Effector memory CD4-positive, alpha-beta T cell (primary cell): ENCODE measurements around the gene ORAI1.

ENCODE experiments used
- DNase-seq, 3 donors: peaks; one replicate each; pipeline ENCODE4 v3.0.0-alpha.2; 2020
- H3K27ac ChIP-seq: 2 replicates; pipeline ENCODE4 v1.7.0; 2013; ENCODE audit warnings: mild to moderate bottlenecking, low read length, moderate library complexity; ENCODE audit not compliant: insufficient read depth, poor library complexity, severe bottlenecking
- H3K27me3 ChIP-seq: replicated peaks from 2 replicates; pipeline ENCODE4 v1.7.0; 2013; ENCODE audit warnings: mild to moderate bottlenecking, low read length; ENCODE audit not compliant: insufficient read depth, control insufficient read depth, poor library complexity, severe bottlenecking
- H3K36me3 ChIP-seq: 2 replicates; pipeline ENCODE4 v1.7.0; 2013; ENCODE audit warnings: mild to moderate bottlenecking, low read length, moderate library complexity; ENCODE audit not compliant: control insufficient read depth, insufficient read depth
- H3K4me1 ChIP-seq: 2 replicates; pipeline ENCODE4 v1.7.0; 2013; ENCODE audit warnings: low read length, mild to moderate bottlenecking; ENCODE audit not compliant: control insufficient read depth, insufficient read depth, poor library complexity, severe bottlenecking
- H3K4me3 ChIP-seq: 2 replicates; pipeline ENCODE4 v1.7.0; 2013; ENCODE audit warnings: low read length, low read depth, mild to moderate bottlenecking; ENCODE audit not compliant: insufficient read depth, poor library complexity, severe bottlenecking
- H3K9me3 ChIP-seq: 2 replicates; pipeline ENCODE4 v1.7.0; 2013; ENCODE audit warnings: mild to moderate bottlenecking, low read length, moderate library complexity; ENCODE audit not compliant: control insufficient read depth
- total RNA-seq, 3 donors: gene quantifications; one replicate each; lab custom pipeline; 2026; lab: John Stamatoyannopoulos, UW

ORAI1 gene
- 62.5 to 114 (median 67.7) reads per million in 3 donors for total RNA-seq

DNA sequence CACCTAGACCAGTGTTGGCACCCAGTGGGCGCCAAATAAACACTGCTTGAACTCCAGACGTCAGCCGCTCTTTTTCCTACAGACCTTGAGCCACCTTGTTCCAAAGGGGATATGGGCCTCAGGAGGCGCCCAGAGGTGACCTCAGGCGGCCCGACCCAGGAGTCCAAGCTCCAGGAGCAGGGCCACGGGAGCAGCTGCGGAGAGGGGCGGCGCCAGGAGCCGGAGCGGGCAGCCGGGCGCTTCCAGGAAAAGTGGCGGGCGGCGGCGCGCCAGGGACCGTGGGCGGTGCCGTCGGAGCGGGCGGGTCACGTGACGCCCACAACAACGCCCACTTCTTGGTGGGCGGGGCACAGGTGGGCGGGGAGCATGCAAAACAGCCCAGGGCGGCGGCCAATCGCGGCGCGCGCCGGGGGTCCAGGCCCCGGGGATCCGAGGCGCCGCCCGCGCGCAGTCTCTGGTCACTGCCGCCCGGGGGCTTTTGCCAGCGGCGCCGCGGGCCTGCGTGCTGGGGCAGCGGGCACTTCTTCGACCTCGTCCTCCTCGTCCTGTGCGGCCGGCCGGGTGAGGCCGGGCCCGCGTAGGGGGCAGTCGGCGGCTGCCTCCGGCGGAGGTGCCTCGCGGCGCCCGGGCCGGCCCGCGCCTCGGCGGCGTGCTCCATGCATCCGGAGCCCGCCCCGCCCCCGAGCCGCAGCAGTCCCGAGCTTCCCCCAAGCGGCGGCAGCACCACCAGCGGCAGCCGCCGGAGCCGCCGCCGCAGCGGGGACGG is at the start of gene ORAI1:
Gene ORAI1 (plus strand): TSS at position 444 of the 766 bp plus-strand sequence.
- Histone ChIP-seq H3K27ac (peak within 1 kb of the TSS; percentile 97), H3K9me3 (no peaks in the 10 kb centered on the region), H3K27me3 (no peaks in the 10 kb centered on the region), H3K36me3 (no peaks in the 10 kb centered on the region), H3K4me1 (peaks cover 38% of the 10 kb centered on the region), H3K4me3 (peak within 1 kb of the TSS; percentile 85)
- DNase-seq = peak; percentile 91 to 95 (median 94)

DNA sequence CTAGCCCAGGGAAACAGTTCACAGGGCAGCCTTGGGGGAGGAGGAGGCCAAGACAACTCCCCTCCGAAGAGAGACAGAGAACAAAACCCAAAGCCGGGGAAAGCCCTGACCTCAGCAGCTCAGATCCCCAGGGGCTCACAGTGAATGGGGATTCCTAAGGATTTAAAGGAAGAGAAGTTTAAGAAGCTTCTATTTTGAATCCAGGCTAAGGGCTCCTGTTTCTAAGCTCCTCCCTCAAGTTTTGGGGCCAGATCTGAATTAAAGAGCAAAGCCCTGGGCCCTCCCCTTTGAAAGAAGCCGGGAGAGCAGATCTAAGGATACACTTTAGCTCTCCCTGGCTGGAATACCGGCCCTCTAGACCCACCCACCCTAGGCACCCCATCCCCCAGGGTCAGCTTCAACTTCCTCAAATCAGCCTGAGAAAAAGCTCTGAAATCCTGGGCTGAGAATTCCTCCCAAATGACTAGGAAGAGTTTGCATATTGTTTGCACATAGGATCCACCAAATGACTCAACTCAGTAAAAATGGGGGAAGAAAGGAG is 49.4 kb upstream of the ORAI1 start:
- Histone ChIP-seq H3K9me3 (no peaks in the 10 kb centered on the region), H3K36me3 (peaks cover 26% of the 10 kb centered on the region), H3K27me3 (no peaks in the 10 kb centered on the region), H3K4me1 (peaks cover 29% of the 10 kb centered on the region), H3K4me3 (no peak overlapping the region), H3K27ac (no peak overlapping the region)
- DNase-seq = no peak

- no peak overlapping the region for H3K4me3 ChIP-seq
- H3K36me3 ChIP-seq = peaks cover 25% of the 10 kb centered on the region
- no peaks in the 10 kb centered on the region for H3K9me3 ChIP-seq
- H3K27me3 ChIP-seq = no peaks in the 10 kb centered on the region
- peak overlapping the region; percentile 33 for H3K27ac ChIP-seq
- no peak for DNase-seq
- peaks cover 36% of the 10 kb centered on the region for H3K4me1 ChIP-seq
Observed at GRCh38 chr12:121577443-121578180, 48.7 kb upstream of the ORAI1 start.

DNA sequence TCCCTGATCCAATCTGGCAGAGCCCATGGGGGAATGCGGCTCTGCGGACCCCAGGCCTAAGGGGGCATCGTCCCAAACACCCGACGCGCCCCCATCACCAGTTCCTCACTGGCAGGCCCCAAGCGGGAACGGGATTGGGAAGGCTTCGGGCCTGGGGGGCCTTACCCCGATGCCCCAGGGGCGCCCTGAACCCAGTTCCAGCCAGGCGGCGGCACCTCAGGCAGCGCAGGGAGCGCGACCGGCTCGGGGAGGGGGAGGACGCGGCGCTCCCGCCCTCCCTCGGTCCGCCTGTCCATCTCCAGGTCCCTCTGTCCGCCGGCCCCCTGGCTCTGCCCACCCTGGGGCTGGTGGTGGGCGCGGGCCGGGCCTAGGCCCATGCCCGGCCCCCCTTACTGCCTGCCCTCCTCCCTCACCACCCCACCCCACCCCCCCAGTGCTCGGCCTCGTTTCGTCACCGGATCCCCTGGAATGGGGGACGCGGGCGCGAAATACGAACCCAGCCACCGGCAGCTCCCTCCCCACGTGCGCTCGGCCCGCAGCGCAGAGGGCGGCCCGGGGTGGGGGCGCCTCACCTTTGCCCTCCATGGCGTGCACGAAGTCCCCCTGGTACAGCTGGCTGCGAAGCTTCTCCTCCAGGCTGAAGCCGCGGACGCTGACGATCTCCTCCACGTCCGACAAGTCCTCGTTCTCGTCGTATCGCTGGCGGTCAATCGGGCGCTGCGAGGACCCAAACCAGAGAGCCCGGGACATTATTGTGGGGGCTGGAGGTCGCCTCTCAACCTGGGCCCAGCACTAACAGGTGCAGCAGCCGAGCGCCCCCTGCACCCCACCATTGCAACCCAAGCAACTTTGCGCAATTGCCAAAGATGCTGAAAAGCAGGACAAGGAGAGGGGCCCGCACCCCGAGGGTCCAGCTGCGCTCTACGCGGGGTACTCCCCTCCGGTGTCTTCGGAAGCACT is 47.8 kb upstream of the ORAI1 start:
- Histone ChIP-seq H3K9me3 (no peaks in the 10 kb centered on the region), H3K4me3 (peak overlapping the region; percentile 72), H3K27ac (peak overlapping the region; percentile 81), H3K4me1 (peaks cover 39% of the 10 kb centered on the region), H3K36me3 (peaks cover 25% of the 10 kb centered on the region), H3K27me3 (no peaks in the 10 kb centered on the region)
- no peak for DNase-seq

DNA sequence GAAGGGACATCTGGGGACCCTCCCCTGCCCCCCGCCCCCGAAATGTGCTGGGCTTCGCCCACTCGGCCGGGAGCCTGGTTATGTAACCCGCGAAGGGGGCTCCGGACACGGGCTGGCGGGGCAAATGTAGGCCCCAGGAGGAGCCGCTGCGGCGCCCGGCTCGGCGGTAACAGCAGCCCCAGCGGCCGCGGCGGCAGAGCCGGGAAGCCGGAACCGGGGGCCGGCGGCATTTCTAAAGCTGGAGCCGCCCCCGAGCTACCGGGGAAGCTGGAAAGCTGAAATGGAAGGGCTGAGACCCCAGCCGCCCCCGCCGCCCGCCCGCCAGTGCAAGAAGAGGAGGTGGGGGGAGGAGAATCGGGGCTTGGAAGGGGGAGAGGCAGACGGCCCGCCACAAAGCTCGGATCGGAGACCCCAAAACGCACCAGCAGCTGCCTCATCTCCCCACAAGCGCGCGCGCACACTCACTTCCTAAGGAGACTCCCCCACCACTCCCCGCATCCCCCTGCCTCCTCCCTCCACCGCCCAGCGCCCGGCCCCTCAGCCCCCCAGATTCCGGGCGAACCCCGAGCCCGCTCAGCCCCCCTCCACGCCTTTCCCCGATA is 47.0 kb upstream of the ORAI1 start:
- Histone ChIP-seq H3K4me1 (peaks cover 39% of the 10 kb centered on the region), H3K9me3 (no peaks in the 10 kb centered on the region), H3K36me3 (peaks cover 19% of the 10 kb centered on the region), H3K27me3 (no peaks in the 10 kb centered on the region), H3K4me3 (peak overlapping the region; percentile 72), H3K27ac (peak overlapping the region; percentile 81)
- peak; percentile 10 to 29 (median 15) for DNase-seq

GRCh38 chr12:121579981-121580868 is 46.1 kb upstream of the ORAI1 start:
- Histone ChIP-seq H3K4me3 (peak overlapping the region; percentile 72), H3K27me3 (no peaks in the 10 kb centered on the region), H3K36me3 (peaks cover 10% of the 10 kb centered on the region), H3K4me1 (peaks cover 39% of the 10 kb centered on the region), H3K9me3 (no peaks in the 10 kb centered on the region), H3K27ac (peak overlapping the region; percentile 81)
- peak; percentile 62 to 70 (median 69) for DNase-seq

- no peaks in the 10 kb centered on the region for H3K9me3 ChIP-seq
- peak within 1 kb of the TSS; percentile 72 for H3K4me3 ChIP-seq
- no peaks in the 10 kb centered on the region for H3K27me3 ChIP-seq
- peak in 1 of 3 donors; percentile 6 for DNase-seq
- peaks cover 39% of the 10 kb centered on the region for H3K4me1 ChIP-seq
- peak within 1 kb of the TSS; percentile 81 for H3K27ac ChIP-seq
- peaks cover under 1% of the 10 kb centered on the region for H3K36me3 ChIP-seq
Observed at GRCh38 chr12:121580959-121581685, 45.2 kb upstream of the ORAI1 start, which contains the start of gene KDM2B. Gene KDM2B (minus strand): TSS chr12:121581023. CDS start chr12:121580911, 112 bp downstream.

DNA sequence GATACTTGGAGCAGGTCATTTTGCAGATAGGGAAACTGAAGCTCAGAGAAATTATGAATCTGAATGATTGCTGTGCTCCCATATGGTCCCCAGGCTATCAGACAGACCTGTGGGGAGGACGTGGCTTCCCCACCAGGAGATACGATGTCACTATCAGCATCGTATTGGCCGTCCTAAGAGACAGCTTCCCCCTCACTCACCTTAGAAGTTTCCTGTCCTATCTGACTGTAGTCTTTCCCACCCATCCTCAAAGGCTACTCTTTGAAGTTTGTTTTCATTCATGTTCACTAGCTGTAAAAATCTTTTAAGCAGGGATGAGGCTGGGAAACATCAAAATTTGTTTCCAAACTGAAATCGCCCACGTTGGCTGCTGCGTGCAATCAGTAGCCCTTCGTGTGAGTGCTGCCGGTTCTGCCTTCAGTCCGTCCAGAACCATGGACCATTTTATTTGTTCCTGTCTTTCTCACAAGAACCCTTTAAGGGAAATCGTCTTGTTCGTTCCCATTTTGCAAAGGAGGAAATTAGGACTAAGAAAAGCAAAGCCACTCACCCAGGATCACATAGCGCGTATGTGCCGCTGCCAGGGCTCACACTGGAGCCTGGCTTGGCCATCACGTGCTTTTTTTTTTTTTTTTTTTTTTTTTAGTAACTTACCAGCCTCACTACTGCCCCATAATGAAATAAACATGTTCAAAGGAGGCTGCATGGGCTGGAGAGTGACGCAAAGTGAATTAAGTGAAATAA is 44.5 kb upstream of the ORAI1 start:
- DNase-seq = no peak
- Histone ChIP-seq H3K27ac (peak overlapping the region; percentile 81), H3K4me3 (peak overlapping the region; percentile 72), H3K36me3 (no peaks in the 10 kb centered on the region), H3K9me3 (no peaks in the 10 kb centered on the region), H3K4me1 (peaks cover 39% of the 10 kb centered on the region), H3K27me3 (no peaks in the 10 kb centered on the region)
